ENCODE measurements around the gene NCOA1.

GRCh38 chr2:24552836-24553235 lies 61.8 kb downstream of the NCOA1 start:
- TF ChIP-seq CTCF (IDR thresholded peaks at IDR 0.05; ENCODE audit: poor library complexity), result no peak
- no peak for TF ChIP-seq EZH2phosphoT487 (IDR thresholded peaks at IDR 0.05; ENCODE audit: low read depth, severe bottlenecking, unreplicated experiment)
